AG08395 (cell line): ENCODE results near the gene IL24.
"Not testable (repeated sequence)": the region's sequence is repeated elsewhere in the genome, so short reads cannot be mapped to it uniquely, and the experiment has no call there.

Source experiments
- DNase-seq: peaks from one replicate; pipeline ENCODE4 v3.0.0; 2012; ENCODE audit warnings: mixed read lengths, low spot score

The IL24 gene, protein sequence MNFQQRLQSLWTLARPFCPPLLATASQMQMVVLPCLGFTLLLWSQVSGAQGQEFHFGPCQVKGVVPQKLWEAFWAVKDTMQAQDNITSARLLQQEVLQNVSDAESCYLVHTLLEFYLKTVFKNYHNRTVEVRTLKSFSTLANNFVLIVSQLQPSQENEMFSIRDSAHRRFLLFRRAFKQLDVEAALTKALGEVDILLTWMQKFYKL

DNA sequence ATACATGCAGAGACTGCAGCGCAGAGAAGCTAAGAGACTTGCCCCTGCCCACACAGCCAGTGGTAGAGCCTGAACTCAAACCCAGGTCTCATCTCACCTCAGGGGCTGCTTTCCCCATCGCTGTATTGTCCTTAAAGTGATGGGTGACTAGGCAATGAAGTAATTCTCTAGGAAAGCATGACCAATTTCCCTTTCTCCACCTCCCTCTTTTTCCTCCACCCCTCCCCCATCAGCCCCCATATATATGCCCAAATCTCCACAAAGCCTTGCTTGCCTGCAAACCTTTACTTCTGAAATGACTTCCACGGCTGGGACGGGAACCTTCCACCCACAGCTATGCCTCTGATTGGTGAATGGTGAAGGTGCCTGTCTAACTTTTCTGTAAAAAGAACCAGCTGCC, at the start of gene IL24:
TSS of gene IL24 (plus strand) at position 269 of the 400 bp plus-strand sequence. CDS start 390 bp downstream, outside the sequence.
- DNase-seq, result no peak

DNA sequence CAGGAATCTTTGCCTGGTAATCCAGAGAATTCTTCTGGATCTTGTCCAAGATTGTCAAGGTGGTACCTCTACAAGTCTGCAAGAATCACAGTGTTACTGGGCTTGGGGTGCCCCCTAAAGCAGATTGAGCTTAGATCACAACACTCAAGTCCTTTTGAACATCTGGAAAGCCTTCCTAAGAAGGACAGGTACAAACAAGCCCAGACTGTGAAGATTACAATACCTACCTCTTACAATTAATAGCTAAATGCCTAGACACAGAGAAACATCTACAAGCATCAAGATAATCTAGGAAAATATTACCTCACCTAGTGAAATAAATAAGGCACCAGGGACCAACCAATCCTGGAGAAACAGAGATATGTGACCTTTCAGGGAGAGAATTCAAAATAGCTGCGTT, 49.3 kb upstream of the IL24 start:
- no peak for DNase-seq

DNA sequence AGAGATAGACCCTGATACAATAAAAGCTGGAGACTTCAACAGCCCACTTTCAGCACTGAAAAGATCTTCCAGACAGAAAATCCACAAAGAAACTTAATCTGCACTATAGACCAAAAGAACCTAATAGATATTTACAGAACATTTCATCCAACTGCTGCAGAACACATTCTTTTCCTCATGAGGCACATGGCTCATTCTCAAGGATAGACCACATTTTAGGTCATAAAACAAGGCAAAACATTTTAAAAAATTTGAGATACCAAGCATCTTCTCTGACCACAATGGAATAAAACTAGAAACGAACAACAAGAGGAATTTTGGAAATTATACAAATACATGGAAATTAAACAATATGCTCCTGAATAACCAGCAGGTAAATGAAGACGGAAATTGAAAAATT, 46.8 kb upstream of the IL24 start:
- DNase-seq, result no peak

GRCh38 chr1:206851341-206852010, 45.8 kb upstream of the IL24 start:
- DNase-seq, result no peak

- not testable (repeated sequence) for DNase-seq
Measured at GRCh38 chr1:206852662-206853061, 44.6 kb upstream of the IL24 start.

DNA sequence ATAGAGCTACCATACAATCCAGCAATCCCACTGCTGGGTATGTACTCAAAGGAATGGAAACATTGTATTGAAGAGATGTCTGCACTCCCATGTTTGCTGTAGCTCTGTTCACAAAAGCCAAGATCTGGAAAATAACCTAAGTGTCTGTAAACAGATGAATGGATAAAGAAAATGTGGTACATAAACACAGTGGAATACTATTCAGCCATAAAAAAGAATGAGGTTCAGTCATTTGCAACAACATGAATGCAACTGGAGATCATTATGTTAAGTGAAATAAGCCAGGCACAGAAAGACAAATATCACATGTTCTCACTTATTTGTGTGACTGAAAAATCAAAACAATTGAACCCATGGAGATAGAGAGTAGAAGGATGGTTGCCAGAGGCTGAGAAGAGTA, 43.5 kb upstream of the IL24 start:
- not testable (repeated sequence) for DNase-seq

GRCh38 chr1:206854401-206855129, 42.7 kb upstream of the IL24 start:
- no peak for DNase-seq

DNA sequence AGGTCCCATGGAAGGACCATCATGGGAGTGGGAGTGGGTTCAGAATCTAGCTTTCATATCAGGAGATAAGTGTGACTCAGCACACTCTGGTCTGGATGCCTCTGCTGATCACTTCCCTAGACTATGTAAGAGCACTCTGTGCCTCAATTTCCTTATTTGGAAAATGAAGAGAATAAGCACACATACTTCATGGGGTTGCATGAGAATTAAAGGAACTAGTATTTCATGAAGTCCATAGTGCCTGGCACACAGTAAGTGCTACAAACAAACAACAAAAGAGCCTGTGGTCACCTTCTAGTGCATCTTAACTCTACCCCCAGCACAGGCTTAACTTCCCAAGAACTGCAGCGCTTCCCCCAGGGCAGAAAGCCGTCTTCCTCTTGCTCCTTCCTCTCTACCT, 41.4 kb upstream of the IL24 start:
- DNase-seq, result no peak

DNA sequence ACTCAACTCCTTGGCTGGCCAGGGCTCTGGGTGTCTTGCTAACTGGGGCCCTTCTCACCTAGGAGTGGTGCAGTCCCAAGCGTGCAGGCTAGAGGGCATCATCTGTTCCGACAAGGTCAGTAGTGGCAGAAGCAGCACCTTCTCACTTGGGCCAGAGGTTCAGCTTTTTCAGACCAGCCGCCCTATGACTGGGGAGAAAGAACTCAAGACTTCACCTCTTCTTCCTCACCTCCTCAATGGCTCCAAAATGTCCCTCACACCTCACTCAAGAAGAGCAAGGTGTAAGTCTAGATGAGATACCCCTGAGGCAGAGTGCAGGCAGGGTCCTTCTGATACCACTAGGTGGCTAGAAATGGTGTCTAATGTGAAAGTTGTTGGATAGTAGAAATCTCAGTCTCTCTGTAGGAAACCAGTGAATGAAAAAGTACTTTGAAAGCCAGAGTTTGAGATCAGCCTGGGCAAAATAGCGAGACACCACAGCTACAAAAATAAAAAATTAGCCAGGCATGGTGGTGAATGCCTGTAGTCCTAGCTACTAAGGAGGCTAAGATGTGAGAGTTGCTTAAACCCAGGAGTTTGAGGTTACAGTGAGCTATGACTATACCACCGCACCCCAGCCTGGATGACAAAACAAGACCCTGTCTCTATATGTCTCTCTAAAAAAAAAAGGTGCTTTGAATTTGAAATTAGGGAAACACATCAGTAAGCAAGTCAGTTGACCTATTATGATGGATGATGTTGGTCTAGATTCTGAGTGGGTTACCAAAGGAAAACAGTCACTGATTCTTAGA, 40.4 kb upstream of the IL24 start:
- no peak for DNase-seq

DNA sequence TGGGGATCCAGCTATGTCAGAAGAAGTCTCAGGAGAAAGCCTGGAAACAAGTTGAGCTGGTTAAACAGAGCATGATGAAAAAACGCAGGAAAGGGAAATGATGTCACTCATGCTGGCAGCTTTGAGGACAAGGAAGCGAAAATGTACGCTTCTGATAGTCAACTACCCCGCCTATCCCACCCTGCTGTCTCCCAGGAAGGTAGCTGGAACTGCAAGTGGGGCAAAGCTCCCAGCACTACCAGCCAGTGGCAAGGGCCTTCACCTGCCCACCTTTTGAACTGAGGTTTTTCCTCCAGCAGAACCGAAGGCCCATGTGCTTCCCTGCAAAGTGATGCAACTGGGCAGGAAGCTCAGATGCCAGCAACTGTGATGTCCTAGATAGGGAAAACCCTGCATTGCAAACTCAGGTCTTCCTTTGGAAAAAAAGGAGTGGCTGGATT, 38.1 kb upstream of the IL24 start:
- DNase-seq, result no peak

- no peak for DNase-seq
Measured at GRCh38 chr1:206860165-206860564, 37.1 kb upstream of the IL24 start.

- DNase-seq, result no peak
Measured at GRCh38 chr1:206863266-206863665, 34.0 kb upstream of the IL24 start.

DNA sequence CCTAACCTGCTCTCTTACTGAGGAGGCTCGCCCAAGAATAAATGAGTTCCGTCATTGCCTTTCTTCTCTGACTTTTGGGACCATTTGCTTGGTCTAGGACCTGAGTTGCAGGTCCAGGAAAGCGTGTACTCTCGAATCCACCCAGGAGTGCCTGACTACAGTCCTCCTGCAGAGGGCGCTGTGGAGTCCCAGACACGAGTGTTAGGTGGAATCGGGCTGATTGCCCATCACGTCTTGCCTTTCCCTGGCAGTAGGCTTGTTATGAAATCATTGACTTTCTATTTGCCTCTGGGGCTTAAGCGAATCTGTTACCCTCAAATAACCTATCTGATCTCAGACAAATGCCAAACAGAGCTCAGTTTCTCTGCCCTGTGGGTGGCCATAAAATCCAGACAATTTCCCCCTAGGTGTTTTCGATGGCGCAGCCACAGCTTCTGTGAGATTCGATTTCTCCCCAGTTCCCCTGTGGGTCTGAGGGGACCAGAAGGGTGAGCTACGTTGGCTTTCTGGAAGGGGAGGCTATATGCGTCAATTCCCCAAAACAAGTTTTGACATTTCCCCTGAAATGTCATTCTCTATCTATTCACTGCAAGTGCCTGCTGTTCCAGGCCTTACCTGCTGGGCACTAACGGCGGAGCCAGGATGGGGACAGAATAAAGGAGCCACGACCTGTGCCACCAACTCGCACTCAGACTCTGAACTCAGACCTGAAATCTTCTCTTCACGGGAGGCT, 32.1 kb upstream of the IL24 start, which contains the start of gene IL20:
TSS of gene IL20 (plus strand) at position 685 of the 733 bp plus-strand sequence. CDS start 230 bp downstream, outside the sequence.
- DNase-seq, result peak; percentile 76

DNA sequence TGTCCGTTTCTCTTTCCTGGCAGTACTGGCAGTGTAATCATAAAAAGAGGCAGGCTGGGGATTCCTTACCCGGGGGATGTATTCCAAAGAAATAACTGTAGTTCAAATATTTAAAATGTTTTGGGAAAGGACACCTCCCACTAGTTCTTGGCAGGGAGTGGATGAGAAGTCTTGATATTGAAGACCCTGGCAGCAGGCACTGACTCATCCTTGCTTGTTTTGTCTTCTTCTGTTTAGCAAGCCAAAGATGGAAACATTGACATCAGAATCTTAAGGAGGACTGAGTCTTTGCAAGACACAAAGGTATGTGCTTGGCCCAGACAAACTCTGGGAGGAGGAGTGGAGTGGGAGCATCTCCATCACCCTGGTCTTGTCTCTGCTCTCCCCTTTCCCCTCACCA, 31.2 kb upstream of the IL24 start:
- DNase-seq, result peak; percentile 43

- DNase-seq, result no peak
Measured at GRCh38 chr1:206867239-206867638, 30.0 kb upstream of the IL24 start.

DNA sequence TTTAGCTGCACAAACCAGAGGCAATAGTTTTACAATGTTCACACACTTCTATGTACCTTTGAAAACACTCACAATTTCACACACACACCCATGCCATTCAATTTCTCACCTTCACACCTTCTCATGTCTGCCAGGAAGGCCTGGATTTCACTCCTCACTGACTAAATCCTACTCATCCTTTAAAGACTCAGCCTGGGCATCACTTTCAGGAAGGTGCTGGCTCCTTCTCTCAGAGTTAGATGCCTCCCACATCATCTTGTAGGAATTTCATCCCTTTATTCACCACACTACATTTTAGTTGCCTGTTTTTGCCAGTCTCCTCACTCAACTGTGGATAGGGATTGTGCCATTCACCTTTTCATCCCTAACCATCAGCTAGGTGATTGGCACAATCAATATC, 29.5 kb upstream of the IL24 start:
- DNase-seq, result no peak

DNA sequence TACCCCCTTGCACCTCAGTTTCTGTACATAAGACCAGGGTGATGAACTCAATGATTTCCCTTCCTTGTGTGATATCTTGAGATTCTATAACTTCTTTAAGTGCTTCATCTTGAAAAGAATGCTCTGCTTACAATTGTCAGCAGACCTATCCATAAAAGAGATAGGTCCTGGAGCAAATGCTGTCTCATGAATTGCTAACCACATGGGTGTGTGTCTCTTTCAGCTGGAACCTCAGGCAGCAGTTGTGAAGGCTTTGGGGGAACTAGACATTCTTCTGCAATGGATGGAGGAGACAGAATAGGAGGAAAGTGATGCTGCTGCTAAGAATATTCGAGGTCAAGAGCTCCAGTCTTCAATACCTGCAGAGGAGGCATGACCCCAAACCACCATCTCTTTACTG, 29.0 kb upstream of the IL24 start:
- no peak for DNase-seq

DNA sequence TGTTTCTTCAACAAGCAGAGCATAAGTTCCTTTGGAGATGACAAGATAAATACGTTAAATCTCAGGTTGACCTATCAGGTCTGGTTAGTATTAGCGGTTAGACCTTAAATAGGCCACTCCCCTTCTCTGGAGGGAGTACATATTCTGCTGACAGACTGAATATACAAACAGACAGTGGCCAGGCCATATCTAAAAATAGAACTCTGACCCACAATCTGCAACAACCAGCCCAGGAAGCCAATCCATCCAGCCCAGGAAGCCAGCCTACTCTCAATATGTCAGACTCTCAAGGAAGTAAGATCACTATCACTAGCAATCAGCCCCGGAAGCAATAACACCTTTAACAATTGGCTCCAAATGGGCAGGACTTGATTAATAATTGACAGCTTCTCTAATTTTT, 25.1 kb upstream of the IL24 start:
- no peak for DNase-seq

GRCh38 chr1:206873603-206874188, 23.5 kb upstream of the IL24 start:
- no peak for DNase-seq

GRCh38 chr1:206875752-206876377, 21.4 kb upstream of the IL24 start:
- no peak for DNase-seq

- no peak for DNase-seq
Measured at GRCh38 chr1:206878456-206878855, 18.8 kb upstream of the IL24 start.
